DOHH2 (cell line): Measurements from ENCODE around the gene LINGO3.

Experiments
- CTCF ChIP-seq: fragments of 200-600 bp; sonication (generic); IDR thresholded peaks from one replicate; pipeline ENCODE4 v1.5.1; 2014; ENCODE audit warnings: antibody characterized with exemption, mild to moderate bottlenecking, low read depth, low read length; ENCODE audit not compliant: poor library complexity, severe bottlenecking
- EZH2phosphoT487 ChIP-seq: fragments of 200-600 bp; sonication (generic); IDR thresholded peaks from 2 replicates; pipeline ENCODE4 v1.6.1; 2017; ENCODE audit warnings: borderline replicate concordance, mild to moderate bottlenecking, antibody characterized with exemption, low read length, moderate library complexity, mixed read lengths

- TF ChIP-seq CTCF (no peak), EZH2phosphoT487 (no peak)
Observed at GRCh38 chr19:2290441-2291184, 17.3 kb downstream of the LINGO3 start.
